NCI-H446 (cell line): Measurements from ENCODE around the gene OR52B6.
"Not testable (repeated sequence)": the region's sequence is repeated elsewhere in the genome, so short reads cannot be mapped to it uniquely, and the experiment has no call there.

ENCODE experiments used
- DNase-seq, 2 experiments: peaks; one replicate each; lab custom pipeline; 2025; lab: John Stamatoyannopoulos, UW

The OR52B6 gene

GRCh38 chr11:5580577-5580976, at the start of gene OR52B6:
Gene OR52B6 (plus strand): TSS chr11:5580877. CDS start chr11:5580877, 0 bp downstream.
- DNase-seq: no peak

- no peak for DNase-seq
Observed at GRCh38 chr11:5531053-5531831, 49.4 kb upstream of the OR52B6 start.

GRCh38 chr11:5534046-5534445, 46.6 kb upstream of the OR52B6 start:
- DNase-seq: no peak

GRCh38 chr11:5536482-5536881, 44.2 kb upstream of the OR52B6 start:
- no peak for DNase-seq

- no peak for DNase-seq
Observed at GRCh38 chr11:5541427-5541826, 39.2 kb upstream of the OR52B6 start.

GRCh38 chr11:5546457-5546856, 34.2 kb upstream of the OR52B6 start:
- DNase-seq: no peak

- no peak for DNase-seq
Observed at GRCh38 chr11:5547982-5548381, 32.7 kb upstream of the OR52B6 start.

- DNase-seq: no peak
Observed at GRCh38 chr11:5548440-5548839, 32.2 kb upstream of the OR52B6 start, which contains the start of gene OR52H1. Gene OR52H1 (minus strand): TSS chr11:5548540. CDS start chr11:5545505, 3,035 bp downstream.

- DNase-seq: no peak
Observed at GRCh38 chr11:5550440-5551095, 30.1 kb upstream of the OR52B6 start.

- no peak for DNase-seq
Observed at GRCh38 chr11:5553343-5553742, 27.3 kb upstream of the OR52B6 start.

- DNase-seq: no peak
Observed at GRCh38 chr11:5556596-5557188, 24.0 kb upstream of the OR52B6 start.

- DNase-seq: no peak
Observed at GRCh38 chr11:5557751-5558150, 22.9 kb upstream of the OR52B6 start.

GRCh38 chr11:5564259-5565019, 16.2 kb upstream of the OR52B6 start:
- no peak for DNase-seq

GRCh38 chr11:5574654-5575053, 6.0 kb upstream of the OR52B6 start:
- DNase-seq: no peak

GRCh38 chr11:5575152-5575551, 5.5 kb upstream of the OR52B6 start:
- no peak for DNase-seq

- DNase-seq: no peak
Observed at GRCh38 chr11:5577101-5577500, 3.6 kb upstream of the OR52B6 start.

- DNase-seq: no peak
Observed at GRCh38 chr11:5581014-5581413, 337 bp downstream of the OR52B6 start.

- not testable (repeated sequence) for DNase-seq
Observed at GRCh38 chr11:5584458-5584857, 3.8 kb downstream of the OR52B6 start.

GRCh38 chr11:5589906-5590305, 9.2 kb downstream of the OR52B6 start:
- not testable (repeated sequence) for DNase-seq

- no peak for DNase-seq
Observed at GRCh38 chr11:5591613-5592012, 10.9 kb downstream of the OR52B6 start.

GRCh38 chr11:5592615-5593014, 11.9 kb downstream of the OR52B6 start:
- DNase-seq: no peak

GRCh38 chr11:5593146-5593545, 12.5 kb downstream of the OR52B6 start:
- DNase-seq: no peak
